H9 (cell line): ENCODE measurements around the gene SLC2A9. TPM values are rescaled to one million over a fixed set of nuclear protein-coding genes. Genes with fewer than 3 reads are reported as not detected.

ENCODE experiments used
- DNase-seq: peaks from one replicate; pipeline ENCODE4 v3.0.0-alpha.2; 2017
- H2AFZ ChIP-seq: one replicate; pipeline ENCODE4 v1.6.1; 2013; ENCODE audit warnings: mild to moderate bottlenecking, low read length, control low read depth, moderate library complexity
- H2AK5ac ChIP-seq: 2 replicates; pipeline ENCODE4 v1.6.1; 2013; ENCODE audit warnings: low read length, control low read depth, mixed read lengths; ENCODE audit not compliant: insufficient read length
- H2BK120ac ChIP-seq: one replicate; pipeline ENCODE4 v1.6.1; 2013; ENCODE audit warnings: low read depth, mild to moderate bottlenecking, low read length, control low read depth, inconsistent platforms; ENCODE audit not compliant: poor library complexity, severe bottlenecking
- H2BK12ac ChIP-seq: 2 replicates; pipeline ENCODE4 v1.6.1; 2013; ENCODE audit warnings: low read length, control low read depth, mixed read lengths, low read depth; ENCODE audit not compliant: insufficient read length
- H2BK15ac ChIP-seq: 2 replicates; pipeline ENCODE4 v1.6.1; 2013; ENCODE audit warnings: low read depth, low read length, control low read depth
- H2BK20ac ChIP-seq: one replicate; pipeline ENCODE4 v1.6.1; 2013; ENCODE audit warnings: low read depth, mild to moderate bottlenecking, low read length, control low read depth, inconsistent platforms; ENCODE audit not compliant: poor library complexity, severe bottlenecking
- H2BK5ac ChIP-seq: 2 replicates; pipeline ENCODE4 v1.6.1; 2013; ENCODE audit warnings: low read length, control low read depth, mixed read lengths; ENCODE audit not compliant: insufficient read length
- H3K14ac ChIP-seq: 2 replicates; pipeline ENCODE4 v1.6.1; 2013; ENCODE audit warnings: low read length, control low read depth; ENCODE audit not compliant: insufficient read depth
- H3K18ac ChIP-seq: 2 replicates; pipeline ENCODE4 v1.6.1; 2013; ENCODE audit warnings: low read depth, mild to moderate bottlenecking, mixed read lengths, low read length, control low read depth; ENCODE audit not compliant: insufficient read length
- H3K23ac ChIP-seq: 2 replicates; pipeline ENCODE4 v1.6.1; 2013; ENCODE audit warnings: low read length, control low read depth, mixed read lengths, low read depth; ENCODE audit not compliant: insufficient read length
- H3K23me2 ChIP-seq: 2 replicates; pipeline ENCODE4 v1.6.1; 2013; ENCODE audit warnings: low read depth, mild to moderate bottlenecking, mixed read lengths, low read length, control low read depth; ENCODE audit not compliant: insufficient read length, poor library complexity, severe bottlenecking
- H3K27ac ChIP-seq: 2 replicates; pipeline ENCODE4 v1.5.1; 2013; ENCODE audit warnings: low read length, control low read depth, mixed read lengths, low read depth; ENCODE audit not compliant: insufficient read length
- H3K27me3 ChIP-seq: 2 replicates; pipeline ENCODE4 v1.6.1; 2013; ENCODE audit warnings: low read length, control low read depth, inconsistent platforms; ENCODE audit not compliant: insufficient read depth
- H3K4ac ChIP-seq: 2 replicates; pipeline ENCODE4 v1.6.1; 2013; ENCODE audit warnings: low read depth, mild to moderate bottlenecking, control low read depth, inconsistent platforms, low read length, moderate library complexity
- H3K4me1 ChIP-seq: 2 replicates; pipeline ENCODE4 v1.6.1; 2013; ENCODE audit warnings: low read length, control low read depth, inconsistent platforms; ENCODE audit not compliant: insufficient read depth
- H3K4me2 ChIP-seq: 2 replicates; pipeline ENCODE4 v1.6.1; 2013; ENCODE audit warnings: low read length, control low read depth, mixed read lengths; ENCODE audit not compliant: insufficient read length, insufficient read depth
- H3K56ac ChIP-seq: 2 replicates; pipeline ENCODE4 v1.6.1; 2013; ENCODE audit warnings: low read depth, mild to moderate bottlenecking, mixed read lengths, low read length, control low read depth; ENCODE audit not compliant: insufficient read length
- H3K79me1 ChIP-seq: 2 replicates; pipeline ENCODE4 v1.6.1; 2013; ENCODE audit warnings: low read depth, mild to moderate bottlenecking, moderate library complexity, low read length, control low read depth, inconsistent platforms; ENCODE audit not compliant: insufficient read depth, poor library complexity, severe bottlenecking
- H3K79me2 ChIP-seq: 2 replicates; pipeline ENCODE4 v1.6.1; 2013; ENCODE audit warnings: low read length, control low read depth, inconsistent platforms; ENCODE audit not compliant: insufficient read depth
- H3K9ac ChIP-seq: 2 replicates; pipeline ENCODE4 v1.6.1; 2013; ENCODE audit warnings: low read length, control low read depth, mixed read lengths; ENCODE audit not compliant: insufficient read length; ENCODE audit errors: extremely low read depth
- H3K9me3 ChIP-seq: one replicate; pipeline ENCODE4 v1.6.1; 2013; ENCODE audit warnings: low read depth, low read length, inconsistent platforms; ENCODE audit not compliant: control insufficient read depth
- H3T11ph ChIP-seq: one replicate; pipeline ENCODE4 v1.6.1; 2013; ENCODE audit warnings: mild to moderate bottlenecking, low read length, control low read depth, inconsistent platforms
- H4K20me1 ChIP-seq: one replicate; pipeline ENCODE4 v1.6.1; 2013; ENCODE audit not compliant: control insufficient read depth, insufficient read length, insufficient read depth
- H4K5ac ChIP-seq: 2 replicates; pipeline ENCODE4 v1.6.1; 2013; ENCODE audit warnings: low read depth, mild to moderate bottlenecking, mixed read lengths, low read length, control low read depth; ENCODE audit not compliant: insufficient read length
- H4K8ac ChIP-seq: replicated peaks from 2 replicates; pipeline ENCODE4 v1.6.1; 2013; ENCODE audit warnings: low read length, control low read depth, mixed read lengths, low read depth; ENCODE audit not compliant: insufficient read length
- H4K91ac ChIP-seq: 2 replicates; pipeline ENCODE4 v1.6.1; 2013; ENCODE audit warnings: low read depth, mild to moderate bottlenecking, moderate library complexity, mixed read lengths, low read length, control low read depth; ENCODE audit not compliant: insufficient read length
- H3K27ac Mint-ChIP-seq, 3 experiments: 2 replicates in 2 of 3; 3 replicates in 1 of 3; pipeline ENCODE4 v1.8.0; 2020 to 2021; ENCODE audit warnings: mixed read lengths in 3 of 3, mild to moderate bottlenecking in 1 of 3, moderate library complexity in 1 of 3
- H3K27me3 Mint-ChIP-seq: 2 replicates; pipeline ENCODE4 v1.8.0; 2021; ENCODE audit warnings: low read depth, mild to moderate bottlenecking, moderate library complexity, mixed read lengths
- H3K36me3 Mint-ChIP-seq, 3 experiments: 2 replicates in 2 of 3; 3 replicates in 1 of 3; pipeline ENCODE4 v1.8.0; 2020 to 2021; ENCODE audit warnings: low read depth in 3 of 3, mixed read lengths in 3 of 3; ENCODE audit not compliant: insufficient read depth in 1 of 3
- H3K4me1 Mint-ChIP-seq, 2 experiments: 2 replicates each; pipeline ENCODE4 v1.8.0; 2020; ENCODE audit warnings: mixed read lengths in 2 of 2
- H3K4me3 Mint-ChIP-seq, 2 experiments: 2 replicates in 1 of 2; 3 replicates in 1 of 2; pipeline ENCODE4 v1.8.0; 2020 to 2021; ENCODE audit warnings: mild to moderate bottlenecking in 2 of 2, mixed read lengths in 2 of 2, moderate library complexity in 1 of 2
- H3K9me3 Mint-ChIP-seq, 2 experiments: 2 replicates in 1 of 2; 3 replicates in 1 of 2; pipeline ENCODE4 v1.8.0; 2020; ENCODE audit warnings: mild to moderate bottlenecking in 2 of 2, mixed read lengths in 2 of 2, moderate library complexity in 1 of 2
- WGBS: extraction: QIAGEN DNeasy Blood & Tissue Kit; methylation state at CpG from one replicate; pipeline ENCODE4 v1.1.7; 2013; ENCODE audit warnings: missing lambda C conversion rate, low lambda C conversion rate, mixed read lengths; ENCODE audit not compliant: insufficient read length; ENCODE audit errors: extremely low coverage; 5-methylcytosine and 5-hydroxymethylcytosine counted together
- total RNA-seq: library from RNA; stranded (reverse); gene quantifications from 2 replicates; pipeline ENCODE4 v1.2.1, GENCODE V29; 2021
- TF ChIP-seq, protein P1 (sequence below): fragments of 200-600 bp; sonication (generic); conservative IDR thresholded peaks from 3 replicates; pipeline ENCODE4 v1.8.0; 2021; ENCODE audit warnings: antibody characterized with exemption, mild to moderate bottlenecking

Gene SLC2A9
- total RNA-seq, 1 experiment from 2014 or later = 0.79 TPM

DNA sequence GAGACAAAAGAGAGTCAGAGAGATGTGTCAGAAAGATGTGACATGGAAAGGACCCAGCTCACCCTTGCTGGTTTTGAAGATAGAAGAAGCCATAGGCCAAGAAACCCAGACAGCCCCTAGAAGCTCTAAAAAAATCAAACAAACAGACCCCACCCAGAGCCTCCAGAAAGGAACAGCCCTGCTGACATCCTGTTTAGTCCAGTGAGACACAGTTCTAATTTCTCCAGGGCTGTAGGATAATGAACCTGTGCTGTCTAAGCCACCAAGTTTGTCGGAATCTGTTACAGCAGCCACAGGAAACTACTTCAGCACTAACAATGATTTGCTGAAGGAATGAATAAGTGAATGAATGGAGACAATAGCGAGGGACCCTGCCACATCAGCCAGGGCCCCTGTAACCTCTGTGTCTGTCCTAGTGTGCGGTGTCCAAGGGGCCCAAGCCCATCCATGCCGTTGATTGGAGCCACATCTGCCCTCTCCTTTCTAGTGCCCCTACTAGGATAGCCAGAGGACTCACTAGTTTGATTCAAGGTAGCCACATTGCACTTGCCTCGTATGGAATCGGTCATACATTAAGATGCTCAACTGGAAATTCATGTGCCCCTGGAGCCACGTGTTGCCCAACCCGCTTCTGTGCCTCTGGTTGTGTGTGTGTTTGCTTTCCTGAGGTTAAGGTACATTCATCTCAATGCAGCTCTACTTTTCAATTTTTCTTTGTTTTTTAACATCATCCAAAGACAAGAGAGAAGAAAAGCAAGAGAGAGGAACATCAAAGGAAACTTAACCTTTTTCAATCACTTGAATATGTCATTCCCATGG lies 32.5 kb upstream of the SLC2A9 start:
- Histone ChIP-seq H3K18ac (no peak overlapping the region), H3K4ac (no peak overlapping the region), H3K23ac (no peak overlapping the region), H2BK15ac (no peak overlapping the region), H4K8ac (no peak overlapping the region), H2AK5ac (no peak overlapping the region), H2BK5ac (no peak overlapping the region), H3K14ac (no peak overlapping the region), H3K4me1 (peaks cover 2% of the 10 kb centered on the region; the same call in 1 of the 2 replicates), H2AFZ (no peak overlapping the region), H3K9me3 (no peaks in the 10 kb centered on the region), H3K4me2 (no peak overlapping the region), H4K91ac (no peak overlapping the region), H3K9ac (no peak overlapping the region), H2BK120ac (no peak overlapping the region), H3K79me1 (no peaks in the 10 kb centered on the region), H3K23me2 (no peaks in the 10 kb centered on the region), H3K27me3 (no peaks in the 10 kb centered on the region), H3K79me2 (no peaks in the 10 kb centered on the region), H3K56ac (no peak overlapping the region), H4K20me1 (no peaks in the 10 kb centered on the region), H2BK20ac (no peak overlapping the region), H3T11ph (no peak overlapping the region), H2BK12ac (no peak overlapping the region), H3K27ac (no peak overlapping the region), H4K5ac (no peak overlapping the region)
- Mint-ChIP-seq H3K4me1 (peaks cover 29 to 30% of the 10 kb centered on the region in 2 experiments), H3K36me3 (peaks cover 0 to 1% (median 0%) of the 10 kb centered on the region in 3 experiments; a peak in 1 of 7 replicates), H3K4me3 (no peak overlapping the region), H3K9me3 (peaks cover 0 to 3% of the 10 kb centered on the region in 2 experiments; a peak in 3 of 5 replicates), H3K27me3 (peaks cover 8% of the 10 kb centered on the region), H3K27ac (no peak overlapping the region)
- no peak for DNase-seq
- TF ChIP-seq, protein P1, sequence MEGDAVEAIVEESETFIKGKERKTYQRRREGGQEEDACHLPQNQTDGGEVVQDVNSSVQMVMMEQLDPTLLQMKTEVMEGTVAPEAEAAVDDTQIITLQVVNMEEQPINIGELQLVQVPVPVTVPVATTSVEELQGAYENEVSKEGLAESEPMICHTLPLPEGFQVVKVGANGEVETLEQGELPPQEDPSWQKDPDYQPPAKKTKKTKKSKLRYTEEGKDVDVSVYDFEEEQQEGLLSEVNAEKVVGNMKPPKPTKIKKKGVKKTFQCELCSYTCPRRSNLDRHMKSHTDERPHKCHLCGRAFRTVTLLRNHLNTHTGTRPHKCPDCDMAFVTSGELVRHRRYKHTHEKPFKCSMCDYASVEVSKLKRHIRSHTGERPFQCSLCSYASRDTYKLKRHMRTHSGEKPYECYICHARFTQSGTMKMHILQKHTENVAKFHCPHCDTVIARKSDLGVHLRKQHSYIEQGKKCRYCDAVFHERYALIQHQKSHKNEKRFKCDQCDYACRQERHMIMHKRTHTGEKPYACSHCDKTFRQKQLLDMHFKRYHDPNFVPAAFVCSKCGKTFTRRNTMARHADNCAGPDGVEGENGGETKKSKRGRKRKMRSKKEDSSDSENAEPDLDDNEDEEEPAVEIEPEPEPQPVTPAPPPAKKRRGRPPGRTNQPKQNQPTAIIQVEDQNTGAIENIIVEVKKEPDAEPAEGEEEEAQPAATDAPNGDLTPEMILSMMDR = no peak
- WGBS = no CpG with 5 or more reads among the region's 8 CpGs
